Urinary bladder (tissue), 4 donors: ENCODE results near the gene NPR1. TPM values are rescaled to one million over a fixed set of nuclear protein-coding genes. Genes with fewer than 3 reads are reported as not detected.

ENCODE experiments used
- DNase-seq: peaks from one replicate; pipeline ENCODE4 v3.0.0-alpha.2; 2015; ENCODE audit errors: extremely low spot score
- H3K27ac ChIP-seq: one replicate; pipeline ENCODE4 v1.5.1; 2013; ENCODE audit warnings: low read depth, mild to moderate bottlenecking, moderate library complexity
- H3K36me3 ChIP-seq: one replicate; pipeline ENCODE4 v1.6.1; 2013; ENCODE audit warnings: mild to moderate bottlenecking, moderate library complexity; ENCODE audit not compliant: insufficient read depth
- H3K4me1 ChIP-seq: one replicate; pipeline ENCODE4 v1.6.1; 2013; ENCODE audit warnings: mild to moderate bottlenecking, moderate library complexity; ENCODE audit not compliant: insufficient read depth
- H3K4me3 ChIP-seq: one replicate; pipeline ENCODE4 v1.5.1; 2013; ENCODE audit warnings: low read depth, low read length
- WGBS: extraction: QIAGEN DNeasy Blood & Tissue Kit; methylation state at CpG from one replicate; pipeline ENCODE4 v1.1.7; 2013; 5-methylcytosine and 5-hydroxymethylcytosine counted together
- polyA plus RNA-seq: library from polyadenylated mRNA; stranded (reverse); fragments of 200-250 nt; gene quantifications from one replicate; pipeline ENCODE4 v1.2.3, GENCODE V29; 2013
- total RNA-seq: library from RNA; depleted of rRNA; stranded (reverse); fragments of >200 nt; gene quantifications from one replicate; pipeline ENCODE4 v1.2.3, GENCODE V29; 2014
- donor health status: healthy with polysubstance abuse.
- donor health status: healthy.

The NPR1 gene
- total and polyA plus RNA-seq, 2 donors, result 9.5 to 31.6 TPM

- Histone ChIP-seq H3K4me1 (no peaks in the 10 kb centered on the region), H3K36me3 (no peaks in the 10 kb centered on the region), H3K27ac (no peak overlapping the region), H3K4me3 (peak overlapping the region; percentile 58)
- 4% methylated on average over 73 of the region's 73 CpGs for WGBS
- DNase-seq, result no peak
These were observed 1.0 kb downstream of the NPR1 start for GRCh38 chr1:153679337-153680119.

- Histone ChIP-seq H3K4me3 (peak overlapping the region; percentile 58), H3K27ac (no peak overlapping the region), H3K36me3 (no peaks in the 10 kb centered on the region), H3K4me1 (no peaks in the 10 kb centered on the region)
- WGBS, result 38% methylated on average over 10 of the region's 10 CpGs
- DNase-seq, result no peak
These were observed 1.6 kb downstream of the NPR1 start for GRCh38 chr1:153680120-153680403.

- WGBS, result 87% methylated on average over 7 of the region's 7 CpGs
- no peak overlapping the region for H3K27ac ChIP-seq
- H3K36me3 ChIP-seq, result no peaks in the 10 kb centered on the region
- no peaks in the 10 kb centered on the region for H3K4me1 ChIP-seq
- no peak for DNase-seq
- no peak overlapping the region for H3K4me3 ChIP-seq
These were observed 4.2 kb downstream of the NPR1 start for GRCh38 chr1:153682730-153683129.

- H3K4me3 ChIP-seq, result no peak overlapping the region
- no peaks in the 10 kb centered on the region for H3K4me1 ChIP-seq
- DNase-seq, result no peak
- no peak overlapping the region for H3K27ac ChIP-seq
- 84% methylated on average over 5 of the region's 5 CpGs for WGBS
- no peaks in the 10 kb centered on the region for H3K36me3 ChIP-seq
These were observed 5.4 kb downstream of the NPR1 start for GRCh38 chr1:153683854-153684253.

- no peak overlapping the region for H3K27ac ChIP-seq
- 87% methylated on average over 12 of the region's 12 CpGs for WGBS
- H3K4me1 ChIP-seq, result no peaks in the 10 kb centered on the region
- no peak for DNase-seq
- H3K4me3 ChIP-seq, result no peak overlapping the region
- no peaks in the 10 kb centered on the region for H3K36me3 ChIP-seq
These were observed 6.4 kb downstream of the NPR1 start for GRCh38 chr1:153684892-153685291.

GRCh38 chr1:153685544-153686340, 7.3 kb downstream of the NPR1 start:
- H3K27ac ChIP-seq, result no peak overlapping the region
- whole genome bisulfite sequencing, result 74% methylated on average over 11 of the region's 11 CpGs
- no peak for DNase-seq
- H3K4me3 ChIP-seq, result no peak overlapping the region
- H3K36me3 ChIP-seq, result no peaks in the 10 kb centered on the region
- no peaks in the 10 kb centered on the region for H3K4me1 ChIP-seq

GRCh38 chr1:153687346-153688125, 9.0 kb downstream of the NPR1 start:
- Histone ChIP-seq H3K27ac (no peak overlapping the region), H3K36me3 (no peaks in the 10 kb centered on the region)

GRCh38 chr1:153688276-153688675, 9.8 kb downstream of the NPR1 start:
- Histone ChIP-seq H3K4me3 (no peak overlapping the region), H3K36me3 (no peaks in the 10 kb centered on the region), H3K4me1 (no peaks in the 10 kb centered on the region), H3K27ac (no peak overlapping the region)
- WGBS, result 80% methylated on average over 7 of the region's 7 CpGs
- DNase-seq, result no peak

More at GRCh38 chr1:153687346-153688125, 9.0 kb downstream of the NPR1 start:
- no peak for DNase-seq
- no peak overlapping the region for H3K4me3 ChIP-seq
- no peaks in the 10 kb centered on the region for H3K4me1 ChIP-seq
- 85% methylated on average over 16 of the region's 16 CpGs for WGBS

- H3K27ac ChIP-seq, result no peak overlapping the region
- no peaks in the 10 kb centered on the region for H3K4me1 ChIP-seq
- 89% methylated on average over 18 of the region's 18 CpGs for WGBS
- H3K4me3 ChIP-seq, result no peak overlapping the region
- DNase-seq, result no peak
- no peaks in the 10 kb centered on the region for H3K36me3 ChIP-seq
These were observed 10.3 kb downstream of the NPR1 start for GRCh38 chr1:153688736-153689328.

- no peaks in the 10 kb centered on the region for H3K4me1 ChIP-seq
These were observed 15.0 kb downstream of the NPR1 start for GRCh38 chr1:153693466-153693865.

GRCh38 chr1:153696741-153697140, 18.3 kb downstream of the NPR1 start:
- DNase-seq, result no peak
- H3K4me1 ChIP-seq, result no peaks in the 10 kb centered on the region
- no peaks in the 10 kb centered on the region for H3K36me3 ChIP-seq
- WGBS, result 87% methylated on average over 8 of the region's 8 CpGs
- no peak overlapping the region for H3K4me3 ChIP-seq
- H3K27ac ChIP-seq, result no peak overlapping the region

More at GRCh38 chr1:153693466-153693865, 15.0 kb downstream of the NPR1 start:
- Histone ChIP-seq H3K27ac (no peak overlapping the region), H3K36me3 (no peaks in the 10 kb centered on the region), H3K4me3 (no peak overlapping the region)
- no peak for DNase-seq
- 79% methylated on average over 4 of the region's 4 CpGs for WGBS

- Histone ChIP-seq H3K4me3 (no peak overlapping the region), H3K27ac (peak overlapping the region; percentile 30), H3K36me3 (no peaks in the 10 kb centered on the region), H3K4me1 (no peaks in the 10 kb centered on the region)
- 60% methylated on average over 12 of the region's 12 CpGs for WGBS
- DNase-seq, result no peak
These were observed 18.9 kb downstream of the NPR1 start for GRCh38 chr1:153697191-153698019.
